Endothelial cell of umbilical vein (primary cell): ENCODE data around the gene ITGA11. TPM values are rescaled to one million over a fixed set of nuclear protein-coding genes. Genes with fewer than 3 reads are reported as not detected.

Source experiments
- BruUV-seq: library from RNA; stranded (reverse); fragments of 400-500 nt; replicated peaks from 2 replicates; lab custom pipeline; 2021; lab: Mats Ljungman, UMichigan
- CTCF ChIA-PET: fragments of 300-600, 350-600 bp; sonication (Branson Sonifier 250); formaldehyde crosslinking; loops from one replicate; lab custom pipeline; 2021; ENCODE audit warnings: antibody characterized with exemption, inconsistent platforms; lab: Charles Lee
- POLR2A ChIA-PET: fragments of 300-600, 350-600 bp; sonication (Branson Sonifier 250); formaldehyde crosslinking; loops from one replicate; lab custom pipeline; 2021; ENCODE audit warnings: antibody characterized with exemption, inconsistent platforms; lab: Charles Lee
- DNase-seq: peaks from one replicate; pipeline ENCODE4 v3.0.0-alpha.2; 2011; ENCODE audit warnings: low read depth, low spot score
- FAIRE-seq: peaks from 2 replicates; lab custom pipeline; 2011; peaks lifted over from hg19 to GRCh38; lab: Jason Lieb, UNC
- H2AFZ ChIP-seq: 2 replicates; pipeline ENCODE4 v1.6.0; 2012; ENCODE audit warnings: low read depth, low read length, control low read depth, inconsistent platforms
- H3K27ac ChIP-seq: 2 replicates; pipeline ENCODE4 v1.5.1; 2011; ENCODE audit warnings: low read depth, mild to moderate bottlenecking, control low read depth, low read length, moderate library complexity; ENCODE audit not compliant: insufficient read depth
- H3K27me3 ChIP-seq, 2 experiments: 2 replicates each; pipeline versions ENCODE4 v1.6.0 to v1.6.1; 2011; ENCODE audit warnings: low read length in 2 of 2, mixed read lengths in 1 of 2; ENCODE audit not compliant: control insufficient read depth in 2 of 2, insufficient read depth in 2 of 2
- H3K36me3 ChIP-seq, 2 experiments: 2 replicates in 1 of 2; 3 replicates in 1 of 2; pipeline ENCODE4 v1.5.1; 2011; ENCODE audit warnings: low read length in 2 of 2, mild to moderate bottlenecking in 1 of 2, moderate library complexity in 1 of 2; ENCODE audit not compliant: control insufficient read depth in 2 of 2, insufficient read depth in 2 of 2; ENCODE audit errors: extremely low read depth in 1 of 2
- H3K4me1 ChIP-seq: 3 replicates; pipeline ENCODE4 v1.5.1; 2011; ENCODE audit warnings: mild to moderate bottlenecking, low read length; ENCODE audit not compliant: control insufficient read depth, insufficient read depth; ENCODE audit errors: extremely low read depth
- H3K4me2 ChIP-seq: 2 replicates; pipeline ENCODE4 v1.6.1; 2011; ENCODE audit warnings: low read length, control low read depth, mixed read lengths; ENCODE audit not compliant: insufficient read depth
- H3K4me3 ChIP-seq, 3 experiments: fragments of 200-600 bp in 1 of 3; sonication (generic), shearing (Covaris generic) in 1 of 3; replicated peaks in 1 of 3; 2 replicates each; pipeline ENCODE4 v1.5.1; 2011 to 2016; ENCODE audit warnings: control low read depth in 3 of 3, low read length in 3 of 3, mild to moderate bottlenecking in 2 of 3, inconsistent platforms in 1 of 3, low read depth in 1 of 3, moderate library complexity in 1 of 3; ENCODE audit not compliant: insufficient read depth in 1 of 3
- H3K79me2 ChIP-seq: 2 replicates; pipeline ENCODE4 v1.6.0; 2012; ENCODE audit warnings: low read length, inconsistent platforms; ENCODE audit not compliant: control insufficient read depth, insufficient read depth
- H3K9ac ChIP-seq: replicated peaks from 2 replicates; pipeline ENCODE3; 2011; ENCODE audit warnings: low read length, control low read depth; ENCODE audit not compliant: insufficient read depth; ENCODE audit errors: extremely low read depth
- H3K9me1 ChIP-seq: replicated peaks from 3 replicates; pipeline ENCODE4 v1.6.0; 2011; ENCODE audit warnings: mild to moderate bottlenecking, low read length; ENCODE audit not compliant: control insufficient read depth, insufficient read depth; ENCODE audit errors: extremely low read depth
- H3K9me3 ChIP-seq: replicated peaks from 2 replicates; pipeline ENCODE4 v1.5.1; 2012; ENCODE audit warnings: low read length, inconsistent platforms; ENCODE audit not compliant: control insufficient read depth, insufficient read depth
- H4K20me1 ChIP-seq: replicated peaks from 2 replicates; pipeline ENCODE3; 2011; ENCODE audit warnings: mild to moderate bottlenecking, low read length; ENCODE audit not compliant: control insufficient read depth, insufficient read depth; ENCODE audit errors: extremely low read depth
- EZH2 ChIP-seq: IDR thresholded peaks from 2 replicates; pipeline ENCODE4 v1.6.1; 2012; ENCODE audit warnings: borderline replicate concordance, low read depth, mild to moderate bottlenecking, moderate library complexity, low read length, inconsistent platforms; ENCODE audit not compliant: severe bottlenecking
- FOS ChIP-seq: IDR thresholded peaks from 2 replicates; pipeline ENCODE4 v1.6.1; 2011; ENCODE audit warnings: mild to moderate bottlenecking, low read length, moderate library complexity, borderline replicate concordance; ENCODE audit not compliant: insufficient read depth
- GATA2 ChIP-seq: IDR thresholded peaks from 2 replicates; pipeline ENCODE4 v1.7.0; 2011; ENCODE audit warnings: low read depth, mild to moderate bottlenecking, moderate library complexity, mixed read lengths, low read length; ENCODE audit not compliant: insufficient read length, insufficient read depth
- JUN ChIP-seq: IDR thresholded peaks from 2 replicates; pipeline ENCODE4 v1.6.1; 2011; ENCODE audit warnings: borderline replicate concordance, low read depth; ENCODE audit not compliant: insufficient read length, insufficient read depth
- MAX ChIP-seq: IDR thresholded peaks from 2 replicates; pipeline ENCODE4 v1.6.1; 2011; ENCODE audit not compliant: insufficient read depth, insufficient read length
- MYC ChIP-seq: IDR thresholded peaks from one replicate; pipeline ENCODE4 v1.6.1; 2011; ENCODE audit warnings: mild to moderate bottlenecking, low read depth, low read length
- POLR2A ChIP-seq: IDR thresholded peaks from 2 replicates; pipeline ENCODE4 v1.6.1; 2012; ENCODE audit warnings: low read depth, mild to moderate bottlenecking, control low read depth, low read length
- POLR2AphosphoS5 ChIP-seq: IDR thresholded peaks from 2 replicates; pipeline ENCODE4 v1.6.1; 2012; ENCODE audit warnings: low read depth, mild to moderate bottlenecking, control low read depth, low read length, moderate library complexity; ENCODE audit not compliant: insufficient read depth
- dilution Hi-C: fragments of 300-500 bp; cut with MboI; formaldehyde crosslinking; loops from one replicate; pipeline ENCODE4 v1.15.0; 2019; ENCODE audit warnings: low sequenced_read_pairs; ENCODE audit not compliant: extremely low pct_ligation_motif_present
- intact Hi-C: fragments of 100-400 bp; cut with micrococcal nuclease; formaldehyde crosslinking; loops from one replicate; pipeline ENCODE4 v1.10.0; 2022
- polyA plus RNA-seq, 4 experiments: library from polyadenylated mRNA; depleted of rRNA in 3 of 4; stranded (reverse) in 3 of 4; unstranded in 1 of 4; fragments of >200 nt; gene quantifications; 2 replicates each; pipeline versions ENCODE4 v1.2.1 to v1.2.3, GENCODE V29; 2011 to 2012; ENCODE audit warnings: missing spikeins in 1 of 4
- total RNA-seq: library from RNA; stranded (reverse); gene quantifications from 2 replicates; pipeline ENCODE4 v1.2.3, GENCODE V29; 2021
- TF ChIP-seq, protein P1 (sequence below), 2 donors: IDR thresholded peaks; 1 replicate in 1 of 2; 2 replicates in 1 of 2; pipeline ENCODE4 v1.5.1; 2011; ENCODE audit warnings: low read length in 2 of 2, mild to moderate bottlenecking in 2 of 2, moderate library complexity in 2 of 2, control low read depth in 1 of 2, inconsistent platforms in 1 of 2, low read depth in 1 of 2; ENCODE audit not compliant: insufficient read depth in 1 of 2; ENCODE audit errors: extremely low read depth in 1 of 2

Gene ITGA11
- total and polyA plus RNA-seq, 2 donors (not counting 3 experiments of a cell fraction or from before 2014, with no cell fraction given), result 0.18 to 1.0 TPM

GRCh38 chr15:68298882-68299381, 133.0 kb downstream of the ITGA11 start:
- BruUV-seq, result no TSS peak
- Histone ChIP-seq H3K4me3 (no peak overlapping the region), H3K4me1 (no peaks in the 10 kb centered on the region), H2AFZ (no peak overlapping the region), H3K9me3 (no peaks in the 10 kb centered on the region), H3K4me2 (no peak overlapping the region), H3K27ac (no peak overlapping the region), H3K9ac (no peak overlapping the region), H3K36me3 (no peaks in the 10 kb centered on the region), H3K9me1 (no peaks in the 10 kb centered on the region), H3K79me2 (peaks cover 2% of the 10 kb centered on the region), H3K27me3 (no peaks in the 10 kb centered on the region), H4K20me1 (peaks cover under 1% of the 10 kb centered on the region)
- DNase-seq, result no peak
- dilution Hi-C loops (no loop called here), intact Hi-C loops (no loop called here)
- POLR2A ChIA-PET, result no interaction called here
- FAIRE-seq, result no peak
- no peak for TF ChIP-seq POLR2A
- no peak for TF ChIP-seq EZH2
- TF ChIP-seq POLR2AphosphoS5, result no peak
- no peak for TF ChIP-seq GATA2
- no peak for TF ChIP-seq FOS
- no peak for TF ChIP-seq MYC
- TF ChIP-seq JUN, result no peak
- TF ChIP-seq, protein P1, sequence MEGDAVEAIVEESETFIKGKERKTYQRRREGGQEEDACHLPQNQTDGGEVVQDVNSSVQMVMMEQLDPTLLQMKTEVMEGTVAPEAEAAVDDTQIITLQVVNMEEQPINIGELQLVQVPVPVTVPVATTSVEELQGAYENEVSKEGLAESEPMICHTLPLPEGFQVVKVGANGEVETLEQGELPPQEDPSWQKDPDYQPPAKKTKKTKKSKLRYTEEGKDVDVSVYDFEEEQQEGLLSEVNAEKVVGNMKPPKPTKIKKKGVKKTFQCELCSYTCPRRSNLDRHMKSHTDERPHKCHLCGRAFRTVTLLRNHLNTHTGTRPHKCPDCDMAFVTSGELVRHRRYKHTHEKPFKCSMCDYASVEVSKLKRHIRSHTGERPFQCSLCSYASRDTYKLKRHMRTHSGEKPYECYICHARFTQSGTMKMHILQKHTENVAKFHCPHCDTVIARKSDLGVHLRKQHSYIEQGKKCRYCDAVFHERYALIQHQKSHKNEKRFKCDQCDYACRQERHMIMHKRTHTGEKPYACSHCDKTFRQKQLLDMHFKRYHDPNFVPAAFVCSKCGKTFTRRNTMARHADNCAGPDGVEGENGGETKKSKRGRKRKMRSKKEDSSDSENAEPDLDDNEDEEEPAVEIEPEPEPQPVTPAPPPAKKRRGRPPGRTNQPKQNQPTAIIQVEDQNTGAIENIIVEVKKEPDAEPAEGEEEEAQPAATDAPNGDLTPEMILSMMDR (IDR thresholded peaks at IDR 0.05; ENCODE audit: extremely low read depth in 1 of 2, insufficient read depth in 1 of 2, low read depth in 1 of 2, low read length in 2 of 2), result no peak
- TF ChIP-seq MAX, result no peak
- CTCF ChIA-PET, result interaction anchor here (1.0 to 2.5 kb wide), 3 partner anchors 8 to 251 kb away, joined by 3 to 12 read pairs (median 4); no protein-coding TSS in a partner anchor
